Testis (tissue), 2 donors: ENCODE results near the gene ENTREP1.

Experiments used
- POLR2A ChIP-seq: fragments of 450-650 bp; IDR thresholded peaks from one replicate; pipeline ENCODE4 v1.6.1; 2017; ENCODE audit warnings: antibody characterized with exemption, mild to moderate bottlenecking, moderate library complexity
- TF ChIP-seq, protein P1 (sequence below), 3 experiments: fragments of 450-650 bp in 2 of 3; fragments of 200-600 bp in 1 of 3; sonication (generic) in 1 of 3; IDR thresholded peaks; one replicate each; pipeline ENCODE4 v1.5.1; 2016 to 2019; ENCODE audit warnings: antibody characterized with exemption in 3 of 3, mild to moderate bottlenecking in 2 of 3, moderate library complexity in 1 of 3

DNA sequence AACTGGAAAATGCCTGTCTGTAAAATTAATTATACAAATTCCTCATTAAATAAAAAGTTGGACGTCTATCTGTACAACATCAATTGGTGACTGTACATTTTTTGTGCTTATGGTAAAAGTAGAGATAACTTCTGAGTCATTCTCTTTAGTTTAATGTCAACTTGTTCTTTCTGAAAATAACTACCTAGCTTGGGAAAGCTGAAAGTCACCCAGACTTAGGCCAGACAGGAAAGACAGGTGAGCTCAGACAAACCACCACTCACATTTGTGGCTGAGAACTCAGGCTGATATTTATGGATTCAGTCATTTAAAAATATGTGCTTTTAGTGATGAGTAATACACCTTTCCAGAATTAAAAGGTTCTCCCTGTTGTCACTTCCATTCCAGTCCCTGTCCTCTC, 31.9 kb upstream of the ENTREP1 start:
- TF ChIP-seq, protein P1, sequence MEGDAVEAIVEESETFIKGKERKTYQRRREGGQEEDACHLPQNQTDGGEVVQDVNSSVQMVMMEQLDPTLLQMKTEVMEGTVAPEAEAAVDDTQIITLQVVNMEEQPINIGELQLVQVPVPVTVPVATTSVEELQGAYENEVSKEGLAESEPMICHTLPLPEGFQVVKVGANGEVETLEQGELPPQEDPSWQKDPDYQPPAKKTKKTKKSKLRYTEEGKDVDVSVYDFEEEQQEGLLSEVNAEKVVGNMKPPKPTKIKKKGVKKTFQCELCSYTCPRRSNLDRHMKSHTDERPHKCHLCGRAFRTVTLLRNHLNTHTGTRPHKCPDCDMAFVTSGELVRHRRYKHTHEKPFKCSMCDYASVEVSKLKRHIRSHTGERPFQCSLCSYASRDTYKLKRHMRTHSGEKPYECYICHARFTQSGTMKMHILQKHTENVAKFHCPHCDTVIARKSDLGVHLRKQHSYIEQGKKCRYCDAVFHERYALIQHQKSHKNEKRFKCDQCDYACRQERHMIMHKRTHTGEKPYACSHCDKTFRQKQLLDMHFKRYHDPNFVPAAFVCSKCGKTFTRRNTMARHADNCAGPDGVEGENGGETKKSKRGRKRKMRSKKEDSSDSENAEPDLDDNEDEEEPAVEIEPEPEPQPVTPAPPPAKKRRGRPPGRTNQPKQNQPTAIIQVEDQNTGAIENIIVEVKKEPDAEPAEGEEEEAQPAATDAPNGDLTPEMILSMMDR (IDR thresholded peaks at IDR 0.05), result no peak
- TF ChIP-seq POLR2A, result no peak
